ENCODE data around the gene CCHCR1. TPM values are rescaled to one million over a fixed set of nuclear protein-coding genes. Genes with fewer than 3 reads are reported as not detected.
A peak's percentile ranks its signal among the peaks of the same experiment; 100 is the strongest.
"Not testable (repeated sequence)": the region's sequence is repeated elsewhere in the genome, so short reads cannot be mapped to it uniquely, and the experiment has no call there.

CCHCR1 gene
- total and polyA plus RNA-seq, 2 experiments from 2014 or later = 19.8 to 46.7 TPM

- Histone ChIP-seq H3K79me2 (replicated peaks; ENCODE audit: insufficient read depth) (no peaks in the 10 kb centered on the region), H3K9me2 (ENCODE audit: insufficient read depth) (no peaks in the 10 kb centered on the region), H3K4me2 (no peak overlapping the region), H2AFZ (no peak overlapping the region), H3K36me3 (ENCODE audit: insufficient read depth) (no peaks in the 10 kb centered on the region), H4K20me1 (replicated peaks; ENCODE audit: insufficient read depth) (no peaks in the 10 kb centered on the region), H3K27ac (ENCODE audit: low read depth) (no peak overlapping the region), H3K4me3 (no peak overlapping the region), H3F3A (replicated peaks; ENCODE audit: low read depth) (no peaks in the 10 kb centered on the region; the same call in 1 of the 2 replicates), H3K4me1 (ENCODE audit: insufficient read depth) (0 out of 2 replicates have a peak, but pooled peaks cover 7% of the 10 kb centered on the region), H3K27me3 (ENCODE audit: insufficient read depth) (no peaks in the 10 kb centered on the region)
- no peak overlapping the region for H3K4me3 Mint-ChIP-seq
- peaks cover 33% of the 10 kb centered on the region for H3K27me3 Mint-ChIP-seq (ENCODE audit: insufficient read depth, low read depth, poor library complexity)
- no peak overlapping the region for H3K27ac Mint-ChIP-seq
- H3K4me1 Mint-ChIP-seq = peaks cover 11% of the 10 kb centered on the region
- peaks cover 22% of the 10 kb centered on the region for H3K9me3 Mint-ChIP-seq
- H3K36me3 Mint-ChIP-seq (ENCODE audit: low read depth) = peaks cover 26% of the 10 kb centered on the region
- ATAC-seq = peak; percentile 39
- TF ChIP-seq JUNB (IDR thresholded peaks at IDR 0.05; ENCODE audit: unreplicated experiment) (no peak), CTCF (conservative IDR thresholded peaks at IDR 0.05; ENCODE audit: low read depth in 2 of 2) (peak; percentile 50 to 74)
- DNase-seq (ENCODE audit: low spot score) = peak; percentile 65
Measured at GRCh38 chr6:31193206-31193605, 35.6 kb upstream of the CCHCR1 start.

GRCh38 chr6:31192431-31193105, 35.0 kb upstream of the CCHCR1 start:
- not testable (repeated sequence) for H3K27ac Mint-ChIP-seq; H3K4me3 Mint-ChIP-seq; H2AFZ ChIP-seq; H3F3A ChIP-seq (replicated peaks; ENCODE audit: low read depth); H3K4me3 ChIP-seq; H3K27me3 ChIP-seq (ENCODE audit: insufficient read depth); H3K36me3 ChIP-seq (ENCODE audit: insufficient read depth); H3K27ac ChIP-seq (ENCODE audit: low read depth); H3K79me2 ChIP-seq (replicated peaks; ENCODE audit: insufficient read depth); H3K9me2 ChIP-seq (ENCODE audit: insufficient read depth); H4K20me1 ChIP-seq (replicated peaks; ENCODE audit: insufficient read depth); H3K4me2 ChIP-seq
- Mint-ChIP-seq H3K36me3 (ENCODE audit: low read depth) (peaks cover 26% of the 10 kb centered on the region), H3K27me3 (ENCODE audit: insufficient read depth, low read depth, poor library complexity) (peaks cover 27% of the 10 kb centered on the region), H3K4me1 (peaks cover 11% of the 10 kb centered on the region), H3K9me3 (peaks cover 22% of the 10 kb centered on the region)
- peaks cover 10% of the 10 kb centered on the region; the same call in 1 of the 2 replicates for H3K4me1 ChIP-seq (ENCODE audit: insufficient read depth)
- 0 out of 2 replicates have a peak, but pooled peaks have one; percentile 3 for TF ChIP-seq CREB1 (CRISPR knock-in tag; IDR thresholded peaks at IDR 0.05; ENCODE audit: low read depth)
- peak; percentile 95 to 97 for TF ChIP-seq CTCF (conservative IDR thresholded peaks at IDR 0.05; ENCODE audit: low read depth in 2 of 2)
- ATAC-seq = peak; percentile 71
- peak; percentile 94 for DNase-seq (ENCODE audit: low spot score)

GRCh38 chr6:31190488-31190887, 32.9 kb upstream of the CCHCR1 start:
- Histone ChIP-seq H4K20me1 (replicated peaks; ENCODE audit: insufficient read depth) (no peaks in the 10 kb centered on the region), H3K79me2 (replicated peaks; ENCODE audit: insufficient read depth) (no peaks in the 10 kb centered on the region; the same call in 1 of the 2 replicates), H3K4me2 (no peak overlapping the region), H3K4me3 (no peak overlapping the region), H2AFZ (no peak overlapping the region), H3K27me3 (ENCODE audit: insufficient read depth) (no peaks in the 10 kb centered on the region), H3F3A (replicated peaks; ENCODE audit: low read depth) (no peaks in the 10 kb centered on the region), H3K4me1 (ENCODE audit: insufficient read depth) (peaks cover 21% of the 10 kb centered on the region; the same call in 1 of the 2 replicates), H3K27ac (ENCODE audit: low read depth) (no peak overlapping the region), H3K9me2 (ENCODE audit: insufficient read depth) (no peaks in the 10 kb centered on the region), H3K36me3 (ENCODE audit: insufficient read depth) (no peaks in the 10 kb centered on the region)
- Mint-ChIP-seq H3K27ac (no peak overlapping the region), H3K9me3 (peaks cover 13% of the 10 kb centered on the region; the same call in 2 of the 3 replicates), H3K36me3 (ENCODE audit: low read depth) (peaks cover 15% of the 10 kb centered on the region; the same call in 2 of the 3 replicates), H3K4me1 (peaks cover 19% of the 10 kb centered on the region), H3K27me3 (ENCODE audit: insufficient read depth, low read depth, poor library complexity) (peaks cover 14% of the 10 kb centered on the region), H3K4me3 (no peak overlapping the region)
- ATAC-seq (peak; percentile 12; the same call in 1 of the 3 replicates), DNase-seq (ENCODE audit: low spot score) (no peak)
- no peak for TF ChIP-seq CTCF (conservative IDR thresholded peaks at IDR 0.05; ENCODE audit: low read depth in 2 of 2)
- TF ChIP-seq CREB1 (CRISPR knock-in tag; IDR thresholded peaks at IDR 0.05; ENCODE audit: low read depth) = no peak
- TF ChIP-seq JUNB (IDR thresholded peaks at IDR 0.05; ENCODE audit: unreplicated experiment) = no peak
- TF ChIP-seq EZH2 (IDR thresholded peaks at IDR 0.05; ENCODE audit: low read depth, unreplicated experiment) = no peak
- no peak for TF ChIP-seq POLR2AphosphoS5 (IDR thresholded peaks at IDR 0.05; ENCODE audit: low read depth)
- TF ChIP-seq REST (IDR thresholded peaks at IDR 0.05; ENCODE audit: unreplicated experiment) = no peak
- TF ChIP-seq EZH2phosphoT487 (IDR thresholded peaks at IDR 0.05; ENCODE audit: unreplicated experiment) = no peak
